Small intestine (tissue), 16 donors: Measurements from ENCODE around the gene UTP15. TPM values are rescaled to one million over a fixed set of nuclear protein-coding genes. Genes with fewer than 3 reads are reported as not detected.
A peak's percentile ranks its signal among the peaks of the same experiment; 100 is the strongest.

ENCODE experiments used
- DNase-seq, 2 donors: peaks; one replicate each; pipeline versions ENCODE4 v3.0.0 to v3.0.0-alpha.2; 2013
- FAIRE-seq: peaks from 2 replicates; lab custom pipeline; 2012; peaks lifted over from hg19 to GRCh38; lab: Jason Lieb, UNC
- H3K27ac ChIP-seq, 3 donors: one replicate each; pipeline ENCODE4 v1.5.1; 2013; ENCODE audit warnings: low read length in 2 of 3, mild to moderate bottlenecking in 2 of 3, control low read depth in 1 of 3, inconsistent platforms in 1 of 3, low read depth in 1 of 3, moderate library complexity in 1 of 3
- H3K27me3 ChIP-seq, 3 donors: one replicate each; pipeline ENCODE4 v1.6.1; 2013; ENCODE audit warnings: low read length in 3 of 3, inconsistent platforms in 1 of 3; ENCODE audit not compliant: control insufficient read depth in 3 of 3, insufficient read depth in 3 of 3
- H3K36me3 ChIP-seq, 3 donors: one replicate each; pipeline ENCODE4 v1.6.1; 2013; ENCODE audit warnings: low read length in 3 of 3, inconsistent platforms in 1 of 3, low read depth in 1 of 3, mild to moderate bottlenecking in 1 of 3, moderate library complexity in 1 of 3; ENCODE audit not compliant: control insufficient read depth in 3 of 3, insufficient read depth in 2 of 3
- H3K4me1 ChIP-seq, 3 donors: one replicate each; pipeline ENCODE4 v1.6.1; 2013; ENCODE audit warnings: low read length in 2 of 3, inconsistent platforms in 1 of 3, low read depth in 1 of 3, mild to moderate bottlenecking in 1 of 3, moderate library complexity in 1 of 3; ENCODE audit not compliant: control insufficient read depth in 3 of 3, insufficient read depth in 2 of 3
- H3K4me3 ChIP-seq, 3 donors: one replicate each; pipeline ENCODE4 v1.5.1; 2013; ENCODE audit warnings: low read length in 3 of 3, control low read depth in 1 of 3, inconsistent platforms in 1 of 3, low read depth in 1 of 3, mild to moderate bottlenecking in 1 of 3, moderate library complexity in 1 of 3
- H3K9me3 ChIP-seq, 2 donors: one replicate each; pipeline ENCODE4 v1.6.1; 2013; ENCODE audit warnings: low read depth in 1 of 2, low read length in 1 of 2; ENCODE audit not compliant: control insufficient read depth in 2 of 2, insufficient read depth in 1 of 2
- WGBS, 3 donors: extraction: QIAGEN DNeasy Blood & Tissue Kit; methylation state at CpG; one replicate each; pipeline ENCODE4 v1.1.7; 2013; 5-methylcytosine and 5-hydroxymethylcytosine counted together
- long read RNA-seq, 10 donors: transcript quantifications; one replicate each; lab custom pipeline, GENCODE V29; 2026
- polyA plus RNA-seq, 4 donors: library from polyadenylated mRNA; stranded (reverse) in 3 of 4; unstranded in 1 of 4; fragments of 200-250 nt in 3 of 4; fragments of 120-200 nt in 1 of 4; gene quantifications; one replicate each; pipeline versions ENCODE4 v1.2.1 to v1.2.3, GENCODE V29; 2013
- donor health status: healthy with polysubstance abuse.
- donor health status: control.
- donor health status: control.
- donor health status: Bipolar disorder and iron deficiency.
- donor health status: healthy.

Gene UTP15
- 10 to 100 TPM in 1 of 4 donors, 1 to 10 TPM in 3; 2.5 to 10.7 (median 4.5) TPM for polyA plus RNA-seq
- long read RNA-seq, donor 1, partial matches to known transcripts = 0 of 3 reads
- long read RNA-seq, donor 1, other reads (novel, unspliced or antisense) = 0 of 3 reads
- long read RNA-seq, donor 2, partial matches to known transcripts = 0 of 1 reads
- long read RNA-seq, donor 2, other reads (novel, unspliced or antisense) = 0 of 1 reads
- long read RNA-seq, donor 3, partial matches to known transcripts = 0 of 2 reads
- long read RNA-seq, donor 3, other reads (novel, unspliced or antisense) = 0 of 2 reads
- long read RNA-seq, donor 4 = 0 reads
- long read RNA-seq, donor 5 = 0 reads
- long read RNA-seq, donor 6 = 0 reads
- long read RNA-seq, donor 7, partial matches to known transcripts = 0 of 2 reads
- long read RNA-seq, donor 7, other reads (novel, unspliced or antisense) = 0 of 2 reads
- long read RNA-seq, donor 8 = 0 reads
- long read RNA-seq, donor 9 = 0 reads
- long read RNA-seq, donor 10, partial matches to known transcripts = 0 of 2 reads
- long read RNA-seq, donor 10, other reads (novel, unspliced or antisense) = 0 of 2 reads

GRCh38 chr5:73565139-73565968 lies at the start of gene UTP15, which contains the start of gene ANKRA2:
UTP15 (plus strand) TSS chr5:73565743; CDS start chr5:73567345, 1,602 bp downstream.
ANKRA2 (minus strand) TSS chr5:73565639; CDS start chr5:73562881, 2,758 bp downstream.
- FAIRE-seq (no peak), DNase-seq (peak; percentile 98 to 100)
- H3K4me3 ChIP-seq = peak within 1 kb of the TSS; percentile 75 to 86 (median 82)
- H3K27me3 ChIP-seq = no peaks in the 10 kb centered on the region
- H3K9me3 ChIP-seq = no peaks in the 10 kb centered on the region
- H3K4me1 ChIP-seq = peaks cover 4 to 8% (median 4%) of the 10 kb centered on the region in 3 donors
- peak within 1 kb of the TSS; percentile 58 to 97 (median 92) for H3K27ac ChIP-seq
- 0% methylated on average over 62 of the region's 62 CpGs for WGBS, 3 donors
- H3K36me3 ChIP-seq = peaks cover 2 to 13% (median 5%) of the 10 kb centered on the region in 3 donors

GRCh38 chr5:73519531-73520283 lies 45.8 kb upstream of the UTP15 start:
- no peak for FAIRE-seq
- Histone ChIP-seq H3K27me3 (no peaks in the 10 kb centered on the region), H3K4me3 (no peak overlapping the region), H3K4me1 (no peaks in the 10 kb centered on the region), H3K27ac (no peak overlapping the region), H3K36me3 (no peaks in the 10 kb centered on the region), H3K9me3 (no peaks in the 10 kb centered on the region)
- peak; percentile 87 to 89 for DNase-seq
- WGBS, 3 donors = 10 to 15% (median 10%) methylated on average over 16 of the region's 16 CpGs

- Histone ChIP-seq H3K9me3 (no peaks in the 10 kb centered on the region), H3K4me1 (no peaks in the 10 kb centered on the region), H3K4me3 (no peak overlapping the region), H3K36me3 (no peaks in the 10 kb centered on the region), H3K27ac (no peak overlapping the region), H3K27me3 (no peaks in the 10 kb centered on the region)
- FAIRE-seq (no peak), DNase-seq (no peak)
- WGBS, 3 donors = 86 to 90% (median 88%) methylated on average over 7 of the region's 7 CpGs
Measured at GRCh38 chr5:73522989-73523388, 42.6 kb upstream of the UTP15 start.

- Histone ChIP-seq H3K27me3 (no peaks in the 10 kb centered on the region), H3K4me1 (no peaks in the 10 kb centered on the region), H3K9me3 (no peaks in the 10 kb centered on the region), H3K36me3 (no peaks in the 10 kb centered on the region), H3K4me3 (no peak overlapping the region), H3K27ac (no peak overlapping the region)
- no peak for FAIRE-seq
- WGBS, 3 donors = 60 to 86% (median 77%) methylated on average over 1 of the region's 1 CpG
- no peak for DNase-seq
Measured at GRCh38 chr5:73523861-73524260, 41.7 kb upstream of the UTP15 start.

GRCh38 chr5:73525606-73526203 lies 39.8 kb upstream of the UTP15 start:
- Histone ChIP-seq H3K9me3 (no peaks in the 10 kb centered on the region), H3K27me3 (no peaks in the 10 kb centered on the region), H3K4me1 (no peaks in the 10 kb centered on the region), H3K36me3 (no peaks in the 10 kb centered on the region), H3K27ac (no peak overlapping the region), H3K4me3 (no peak overlapping the region)
- no peak for DNase-seq
- no peak for FAIRE-seq
- 68 to 74% (median 73%) methylated on average over 3 of the region's 3 CpGs for WGBS, 3 donors

GRCh38 chr5:73528248-73528647 lies 37.3 kb upstream of the UTP15 start:
- H3K27ac ChIP-seq = no peak overlapping the region
- DNase-seq (no peak), FAIRE-seq (no peak)
- H3K4me3 ChIP-seq = no peak overlapping the region
- no peaks in the 10 kb centered on the region for H3K4me1 ChIP-seq
- H3K36me3 ChIP-seq = no peaks in the 10 kb centered on the region
- peaks cover 0 to 4% (median 0%) of the 10 kb centered on the region in 3 donors for H3K27me3 ChIP-seq
- 72 to 90% (median 83%) methylated on average over 3 of the region's 3 CpGs for WGBS, 3 donors
- H3K9me3 ChIP-seq = no peaks in the 10 kb centered on the region

- no peak for FAIRE-seq
- no peak overlapping the region for H3K27ac ChIP-seq
- 79 to 87% (median 81%) methylated on average over 1 of the region's 1 CpG for WGBS, 3 donors
Measured at GRCh38 chr5:73529081-73529480, 36.5 kb upstream of the UTP15 start.

More at GRCh38 chr5:73529081-73529480, 36.5 kb upstream of the UTP15 start:
- no peaks in the 10 kb centered on the region for H3K36me3 ChIP-seq
- no peak overlapping the region for H3K4me3 ChIP-seq
- no peak for DNase-seq
- no peaks in the 10 kb centered on the region for H3K9me3 ChIP-seq
- no peaks in the 10 kb centered on the region for H3K4me1 ChIP-seq
- peaks cover 0 to 4% (median 0%) of the 10 kb centered on the region in 3 donors for H3K27me3 ChIP-seq
